ENCODE data around the gene CNNM2.

DNA sequence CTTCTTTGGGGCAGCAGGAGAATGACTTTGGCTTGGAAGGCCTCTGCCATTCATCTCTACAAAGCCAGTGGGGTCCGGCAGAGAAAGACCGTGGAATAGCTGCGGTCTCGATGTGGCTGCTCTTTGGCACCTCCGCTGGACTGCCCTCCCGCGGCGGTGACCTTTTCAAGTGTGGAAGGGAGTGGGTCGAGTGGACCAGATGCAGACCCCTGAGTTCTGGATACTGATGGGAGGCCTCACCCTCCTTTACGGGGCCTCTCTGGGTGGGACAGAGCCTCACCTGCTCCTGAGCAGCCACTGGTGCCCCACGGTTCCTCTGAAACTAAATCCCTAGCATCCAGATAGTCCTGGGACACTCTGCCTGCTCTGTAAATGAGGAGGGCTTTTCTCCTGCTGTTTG lies 161.9 kb downstream of the CNNM2 start:
- TF ChIP-seq, protein P1, sequence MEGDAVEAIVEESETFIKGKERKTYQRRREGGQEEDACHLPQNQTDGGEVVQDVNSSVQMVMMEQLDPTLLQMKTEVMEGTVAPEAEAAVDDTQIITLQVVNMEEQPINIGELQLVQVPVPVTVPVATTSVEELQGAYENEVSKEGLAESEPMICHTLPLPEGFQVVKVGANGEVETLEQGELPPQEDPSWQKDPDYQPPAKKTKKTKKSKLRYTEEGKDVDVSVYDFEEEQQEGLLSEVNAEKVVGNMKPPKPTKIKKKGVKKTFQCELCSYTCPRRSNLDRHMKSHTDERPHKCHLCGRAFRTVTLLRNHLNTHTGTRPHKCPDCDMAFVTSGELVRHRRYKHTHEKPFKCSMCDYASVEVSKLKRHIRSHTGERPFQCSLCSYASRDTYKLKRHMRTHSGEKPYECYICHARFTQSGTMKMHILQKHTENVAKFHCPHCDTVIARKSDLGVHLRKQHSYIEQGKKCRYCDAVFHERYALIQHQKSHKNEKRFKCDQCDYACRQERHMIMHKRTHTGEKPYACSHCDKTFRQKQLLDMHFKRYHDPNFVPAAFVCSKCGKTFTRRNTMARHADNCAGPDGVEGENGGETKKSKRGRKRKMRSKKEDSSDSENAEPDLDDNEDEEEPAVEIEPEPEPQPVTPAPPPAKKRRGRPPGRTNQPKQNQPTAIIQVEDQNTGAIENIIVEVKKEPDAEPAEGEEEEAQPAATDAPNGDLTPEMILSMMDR (conservative IDR thresholded peaks at IDR 0.05) = no peak
- TF ChIP-seq ZFX (IDR thresholded peaks at IDR 0.05) = no peak
